Natural killer cell (primary cell): Measurements from ENCODE around the gene EXD1. TPM values are rescaled to one million over a fixed set of nuclear protein-coding genes. Genes with fewer than 3 reads are reported as not detected.

Source experiments
- ATAC-seq, 3 donors: fragments of 150-1000 bp in 2 of 3; fragments of 200-7000 bp in 1 of 3; cut with Tn5 transposase; 1 replicate in 1 of 3; 2 replicates in 2 of 3; pipeline ENCODE4 v1.10.0; 2021; ENCODE audit warnings: mild to moderate bottlenecking in 2 of 3, moderate library complexity in 2 of 3
- DNase-seq, 2 donors: peaks; one replicate each; pipeline versions ENCODE4 v3.0.0 to v3.0.0-alpha.2; 2013 to 2021; ENCODE audit warnings: mixed read lengths in 1 of 2
- H3K27ac ChIP-seq: one replicate; pipeline ENCODE4 v1.5.1; 2013; ENCODE audit warnings: mild to moderate bottlenecking, low read length
- H3K27me3 ChIP-seq: one replicate; pipeline ENCODE4 v1.6.1; 2013; ENCODE audit warnings: low read length; ENCODE audit not compliant: control insufficient read depth, insufficient read depth
- H3K36me3 ChIP-seq: one replicate; pipeline ENCODE4 v1.6.1; 2013; ENCODE audit warnings: low read length; ENCODE audit not compliant: control insufficient read depth, insufficient read depth
- H3K4me1 ChIP-seq: one replicate; pipeline ENCODE4 v1.6.1; 2013; ENCODE audit warnings: low read length; ENCODE audit not compliant: control insufficient read depth, insufficient read depth
- H3K4me3 ChIP-seq: one replicate; pipeline ENCODE4 v1.5.1; 2013; ENCODE audit warnings: low read length
- H3K9me3 ChIP-seq: one replicate; pipeline ENCODE4 v1.6.1; 2013; ENCODE audit warnings: low read length; ENCODE audit not compliant: control insufficient read depth, insufficient read depth
- H3K27ac Mint-ChIP-seq, 2 donors: one replicate each; pipeline ENCODE4 v1.8.0; 2022; ENCODE audit warnings: mild to moderate bottlenecking in 2 of 2, mixed read lengths in 2 of 2, moderate library complexity in 1 of 2
- H3K27me3 Mint-ChIP-seq, 2 donors: one replicate each; pipeline ENCODE4 v1.8.0; 2022; ENCODE audit warnings: low read depth in 2 of 2, mixed read lengths in 2 of 2
- H3K36me3 Mint-ChIP-seq: one replicate; pipeline ENCODE4 v1.8.0; 2022; ENCODE audit warnings: mixed read lengths
- H3K4me1 Mint-ChIP-seq, 2 donors: one replicate each; pipeline ENCODE4 v1.8.0; 2022; ENCODE audit warnings: mixed read lengths in 2 of 2
- H3K4me3 Mint-ChIP-seq: one replicate; pipeline ENCODE4 v1.8.0; 2022; ENCODE audit warnings: mild to moderate bottlenecking, moderate library complexity, mixed read lengths
- H3K9me3 Mint-ChIP-seq, 2 donors: one replicate each; pipeline ENCODE4 v1.8.0; 2022; ENCODE audit warnings: mixed read lengths in 2 of 2
- CTCF ChIP-seq: fragments of 200-600 bp; IDR thresholded peaks from one replicate; pipeline ENCODE4 v1.8.0; 2022; ENCODE audit warnings: antibody characterized with exemption
- WGBS: methylation state at CpG from one replicate; pipeline ENCODE4 v1.1.7; 2013; ENCODE audit warnings: missing lambda C conversion rate; ENCODE audit not compliant: insufficient coverage; 5-methylcytosine and 5-hydroxymethylcytosine counted together
- intact Hi-C: fragments of 100-400 bp; cut with micrococcal nuclease; formaldehyde crosslinking; loops from one replicate; pipeline ENCODE4 v1.14.2; 2022
- total RNA-seq, 4 donors: library from RNA; stranded (reverse); fragments of 120-200 nt in 1 of 4; gene quantifications; one replicate each; pipeline versions ENCODE4 v1.2.3 to v1.2.4, GENCODE V29; 2013 to 2022

EXD1 gene
- total RNA-seq, 3 donors from 2014 or later (not counting 1 experiment from before 2014, with no cell fraction given): not detected

GRCh38 chr15:41259546-41260189 lies 29.1 kb upstream of the EXD1 start:
- H3K9me3 ChIP-seq: no peaks in the 10 kb centered on the region
- Mint-ChIP-seq H3K4me1 (peaks cover 0 to 8% of the 10 kb centered on the region in 2 donors), H3K36me3 (peaks cover 23% of the 10 kb centered on the region), H3K27ac (no peak overlapping the region), H3K4me3 (no peak overlapping the region), H3K27me3 (no peaks in the 10 kb centered on the region), H3K9me3 (no peaks in the 10 kb centered on the region)
- WGBS: 82% methylated on average over 11 of the region's 12 CpGs
- DNase-seq: no peak
- no peaks in the 10 kb centered on the region for H3K4me1 ChIP-seq
- H3K27me3 ChIP-seq: no peaks in the 10 kb centered on the region
- H3K27ac ChIP-seq: no peak overlapping the region
- intact Hi-C loops: no loop called here
- peaks cover 20% of the 10 kb centered on the region for H3K36me3 ChIP-seq
- no peak overlapping the region for H3K4me3 ChIP-seq
- no peak for TF ChIP-seq CTCF
- no peak for ATAC-seq

- H3K4me1 Mint-ChIP-seq: peaks cover 0 to 8% of the 10 kb centered on the region in 2 donors
- Histone ChIP-seq H3K4me1 (no peaks in the 10 kb centered on the region), H3K27ac (no peak overlapping the region), H3K27me3 (no peaks in the 10 kb centered on the region), H3K9me3 (no peaks in the 10 kb centered on the region), H3K4me3 (no peak overlapping the region), H3K36me3 (peaks cover 14% of the 10 kb centered on the region)
- H3K9me3 Mint-ChIP-seq: no peaks in the 10 kb centered on the region
- ATAC-seq (peak in 1 of 3 donors; percentile 54), DNase-seq (no peak)
- no peak for TF ChIP-seq CTCF
- no peaks in the 10 kb centered on the region for H3K27me3 Mint-ChIP-seq
- 10% methylated on average over 2 of the region's 3 CpGs for WGBS
- peaks cover 18% of the 10 kb centered on the region for H3K36me3 Mint-ChIP-seq
- intact Hi-C loops: no loop called here
- H3K4me3 Mint-ChIP-seq: no peak overlapping the region
- peak overlapping the region in 1 of 2 donors; percentile 17 for H3K27ac Mint-ChIP-seq
Observed at GRCh38 chr15:41258750-41259471, 28.4 kb upstream of the EXD1 start.

GRCh38 chr15:41256577-41257038 lies 26.1 kb upstream of the EXD1 start:
- no peak for ATAC-seq
- no peaks in the 10 kb centered on the region for H3K9me3 ChIP-seq
- no peak overlapping the region for H3K27ac Mint-ChIP-seq
- H3K4me1 Mint-ChIP-seq: peaks cover 0 to 8% of the 10 kb centered on the region in 2 donors
- no peaks in the 10 kb centered on the region for H3K27me3 ChIP-seq
- no peak for TF ChIP-seq CTCF
- no peak for DNase-seq
- intact Hi-C loops: no loop called here
- H3K4me3 Mint-ChIP-seq: no peak overlapping the region
- H3K36me3 Mint-ChIP-seq: peaks cover 12% of the 10 kb centered on the region
- 93% methylated on average over 5 of the region's 5 CpGs for WGBS
- no peak overlapping the region for H3K4me3 ChIP-seq
- no peaks in the 10 kb centered on the region for H3K9me3 Mint-ChIP-seq
- H3K27ac ChIP-seq: no peak overlapping the region
- H3K27me3 Mint-ChIP-seq: no peaks in the 10 kb centered on the region
- H3K36me3 ChIP-seq: peaks cover 4% of the 10 kb centered on the region
- no peaks in the 10 kb centered on the region for H3K4me1 ChIP-seq
